Chondrocyte (in vitro differentiated cells): Measurements from ENCODE around the gene PPDPF. TPM values are rescaled to one million over a fixed set of nuclear protein-coding genes. Genes with fewer than 3 reads are reported as not detected.
A peak's percentile ranks its signal among the peaks of the same experiment; 100 is the strongest.

Source experiments
- DNase-seq: peaks from one replicate; pipeline ENCODE4 v3.0.0; 2021; ENCODE audit warnings: mixed read lengths, low spot score
- H3K27ac Mint-ChIP-seq: one replicate; pipeline ENCODE4 v1.8.0; 2021; ENCODE audit warnings: mild to moderate bottlenecking, moderate library complexity, mixed read lengths; ENCODE audit not compliant: unreplicated experiment
- H3K27me3 Mint-ChIP-seq: 2 replicates; pipeline ENCODE4 v1.8.0; 2021; ENCODE audit warnings: low read depth, mixed read lengths
- H3K36me3 Mint-ChIP-seq: 2 replicates; pipeline ENCODE4 v1.8.0; 2021; ENCODE audit warnings: low read depth, mixed read lengths
- H3K4me1 Mint-ChIP-seq: 2 replicates; pipeline ENCODE4 v1.8.0; 2021; ENCODE audit warnings: low read depth, mild to moderate bottlenecking, mixed read lengths
- H3K4me3 Mint-ChIP-seq: one replicate; pipeline ENCODE4 v1.8.0; 2021; ENCODE audit warnings: mild to moderate bottlenecking, moderate library complexity, mixed read lengths; ENCODE audit not compliant: unreplicated experiment
- H3K9me3 Mint-ChIP-seq: 2 replicates; pipeline ENCODE4 v1.8.0; 2021; ENCODE audit warnings: low read depth, mixed read lengths
- total RNA-seq: library from RNA; stranded (reverse); gene quantifications from 3 replicates; pipeline ENCODE4 v1.2.1, GENCODE V29; 2021
- TF ChIP-seq, protein P1 (sequence below): fragments of 200-600 bp; sonication (generic); IDR thresholded peaks from 2 replicates; pipeline ENCODE4 v1.5.0; 2021; ENCODE audit warnings: antibody characterized with exemption, mild to moderate bottlenecking, moderate library complexity

PPDPF gene
- total RNA-seq, 1 donor from 2014 or later: 261 TPM

DNA sequence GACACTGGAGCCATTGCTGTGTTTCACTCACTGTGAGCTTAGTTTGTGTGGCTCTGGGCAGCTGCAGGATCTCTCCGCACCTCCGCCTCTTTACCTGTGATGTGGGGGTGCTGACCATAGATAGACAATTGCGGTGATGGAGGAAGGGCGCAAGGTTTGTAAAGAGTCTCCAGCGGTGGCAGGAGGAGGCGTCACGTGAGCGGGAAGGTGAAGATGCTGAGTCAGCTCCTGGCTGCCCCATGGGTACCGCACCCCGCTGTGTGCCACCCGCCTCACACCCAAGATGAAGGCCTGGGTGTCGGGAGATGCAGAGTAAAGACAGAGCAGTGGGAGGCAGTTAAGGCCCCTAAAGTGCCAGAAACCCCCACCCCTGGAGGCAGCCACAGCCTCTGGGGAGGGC, 39.1 kb upstream of the PPDPF start:
- H3K4me1 Mint-ChIP-seq: peaks cover 6% of the 10 kb centered on the region
- H3K27ac Mint-ChIP-seq: no peak overlapping the region
- peaks cover 29% of the 10 kb centered on the region for H3K27me3 Mint-ChIP-seq
- DNase-seq: no peak
- H3K36me3 Mint-ChIP-seq: no peaks in the 10 kb centered on the region
- H3K4me3 Mint-ChIP-seq: no peak overlapping the region
- TF ChIP-seq, protein P1, sequence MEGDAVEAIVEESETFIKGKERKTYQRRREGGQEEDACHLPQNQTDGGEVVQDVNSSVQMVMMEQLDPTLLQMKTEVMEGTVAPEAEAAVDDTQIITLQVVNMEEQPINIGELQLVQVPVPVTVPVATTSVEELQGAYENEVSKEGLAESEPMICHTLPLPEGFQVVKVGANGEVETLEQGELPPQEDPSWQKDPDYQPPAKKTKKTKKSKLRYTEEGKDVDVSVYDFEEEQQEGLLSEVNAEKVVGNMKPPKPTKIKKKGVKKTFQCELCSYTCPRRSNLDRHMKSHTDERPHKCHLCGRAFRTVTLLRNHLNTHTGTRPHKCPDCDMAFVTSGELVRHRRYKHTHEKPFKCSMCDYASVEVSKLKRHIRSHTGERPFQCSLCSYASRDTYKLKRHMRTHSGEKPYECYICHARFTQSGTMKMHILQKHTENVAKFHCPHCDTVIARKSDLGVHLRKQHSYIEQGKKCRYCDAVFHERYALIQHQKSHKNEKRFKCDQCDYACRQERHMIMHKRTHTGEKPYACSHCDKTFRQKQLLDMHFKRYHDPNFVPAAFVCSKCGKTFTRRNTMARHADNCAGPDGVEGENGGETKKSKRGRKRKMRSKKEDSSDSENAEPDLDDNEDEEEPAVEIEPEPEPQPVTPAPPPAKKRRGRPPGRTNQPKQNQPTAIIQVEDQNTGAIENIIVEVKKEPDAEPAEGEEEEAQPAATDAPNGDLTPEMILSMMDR: no peak
- peaks cover 3% of the 10 kb centered on the region for H3K9me3 Mint-ChIP-seq

DNA sequence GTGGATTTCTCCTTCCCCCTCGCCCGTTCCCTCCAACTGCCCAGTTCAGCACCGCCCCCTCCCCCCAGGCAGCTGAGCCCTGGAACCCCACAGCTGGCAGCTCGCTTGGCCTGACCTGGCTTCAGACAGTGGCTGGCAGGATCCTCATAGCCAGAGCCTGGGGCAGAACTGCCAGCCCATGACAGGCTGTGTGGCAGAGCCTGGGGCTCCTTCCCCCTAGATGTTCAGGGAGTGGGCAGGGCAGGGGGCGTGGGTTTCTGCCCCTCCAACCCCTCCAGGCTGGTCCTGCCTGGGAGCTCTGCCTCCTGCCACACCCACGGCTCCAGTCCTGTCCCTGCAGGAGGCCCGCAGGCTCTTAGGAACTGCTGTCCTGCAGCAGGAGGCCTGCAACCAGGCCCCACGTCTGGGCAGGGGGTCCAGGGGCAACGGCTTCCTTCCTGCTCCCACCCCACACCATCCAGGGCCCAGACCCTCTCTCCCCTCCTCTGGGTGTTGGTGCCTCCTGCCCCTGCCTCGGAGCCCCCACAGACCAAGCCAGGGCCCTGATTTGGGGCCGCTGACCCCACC, 38.5 kb upstream of the PPDPF start:
- Mint-ChIP-seq H3K4me3 (no peak overlapping the region), H3K9me3 (peaks cover 3% of the 10 kb centered on the region), H3K27ac (no peak overlapping the region), H3K27me3 (peaks cover 26% of the 10 kb centered on the region), H3K4me1 (peaks cover 6% of the 10 kb centered on the region), H3K36me3 (no peaks in the 10 kb centered on the region)
- TF ChIP-seq, protein P1: no peak
- no peak for DNase-seq

DNA sequence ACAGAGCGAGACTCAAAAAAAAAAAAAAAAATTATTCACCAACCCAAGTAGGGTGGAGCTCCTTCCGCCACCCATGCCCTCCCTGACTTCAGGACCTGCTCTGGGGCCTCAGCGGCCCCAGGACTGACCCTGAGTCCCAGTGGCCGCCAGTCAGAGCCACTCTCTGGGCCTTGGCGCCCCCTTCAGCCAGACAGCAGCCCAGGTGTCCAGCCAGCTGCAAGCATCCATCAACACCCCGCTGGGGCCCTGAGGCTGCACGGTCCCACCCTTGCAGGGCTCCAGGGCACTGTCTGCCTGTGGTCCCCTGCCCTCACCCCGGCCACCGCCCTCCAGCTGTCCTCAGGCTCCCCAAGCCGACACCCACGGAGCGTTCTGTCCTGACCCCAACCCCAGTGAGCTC, 36.7 kb upstream of the PPDPF start:
- H3K4me3 Mint-ChIP-seq: no peak overlapping the region
- peaks cover 3% of the 10 kb centered on the region for H3K9me3 Mint-ChIP-seq
- H3K27me3 Mint-ChIP-seq: peaks cover 20% of the 10 kb centered on the region
- peaks cover 6% of the 10 kb centered on the region for H3K4me1 Mint-ChIP-seq
- H3K27ac Mint-ChIP-seq: no peak overlapping the region
- TF ChIP-seq, protein P1: peak; percentile 39
- DNase-seq: no peak
- no peaks in the 10 kb centered on the region for H3K36me3 Mint-ChIP-seq

DNA sequence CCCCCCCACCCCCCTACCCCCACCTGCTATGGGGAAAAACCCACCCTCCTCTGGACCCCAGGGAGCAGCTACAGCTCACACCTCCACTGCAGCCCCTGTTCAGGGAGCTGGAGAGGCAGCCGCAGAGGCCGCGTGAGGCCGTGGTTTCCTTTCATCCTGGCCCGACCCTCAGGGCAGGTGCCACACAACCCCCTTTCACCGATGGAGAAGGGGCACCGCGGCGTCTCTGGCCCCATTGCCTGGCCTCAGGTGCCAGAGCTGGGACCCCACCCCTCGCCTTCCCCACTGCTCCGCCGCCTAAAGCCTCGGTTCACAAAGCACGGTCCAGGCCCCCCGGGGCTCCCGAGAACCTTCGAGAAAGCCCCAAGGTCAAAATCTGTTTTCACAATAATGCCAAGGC, 36.3 kb upstream of the PPDPF start:
- Mint-ChIP-seq H3K27ac (no peak overlapping the region), H3K9me3 (peaks cover 3% of the 10 kb centered on the region), H3K27me3 (peaks cover 21% of the 10 kb centered on the region), H3K36me3 (no peaks in the 10 kb centered on the region), H3K4me1 (peaks cover 6% of the 10 kb centered on the region), H3K4me3 (no peak overlapping the region)
- DNase-seq: no peak
- TF ChIP-seq, protein P1: no peak

DNA sequence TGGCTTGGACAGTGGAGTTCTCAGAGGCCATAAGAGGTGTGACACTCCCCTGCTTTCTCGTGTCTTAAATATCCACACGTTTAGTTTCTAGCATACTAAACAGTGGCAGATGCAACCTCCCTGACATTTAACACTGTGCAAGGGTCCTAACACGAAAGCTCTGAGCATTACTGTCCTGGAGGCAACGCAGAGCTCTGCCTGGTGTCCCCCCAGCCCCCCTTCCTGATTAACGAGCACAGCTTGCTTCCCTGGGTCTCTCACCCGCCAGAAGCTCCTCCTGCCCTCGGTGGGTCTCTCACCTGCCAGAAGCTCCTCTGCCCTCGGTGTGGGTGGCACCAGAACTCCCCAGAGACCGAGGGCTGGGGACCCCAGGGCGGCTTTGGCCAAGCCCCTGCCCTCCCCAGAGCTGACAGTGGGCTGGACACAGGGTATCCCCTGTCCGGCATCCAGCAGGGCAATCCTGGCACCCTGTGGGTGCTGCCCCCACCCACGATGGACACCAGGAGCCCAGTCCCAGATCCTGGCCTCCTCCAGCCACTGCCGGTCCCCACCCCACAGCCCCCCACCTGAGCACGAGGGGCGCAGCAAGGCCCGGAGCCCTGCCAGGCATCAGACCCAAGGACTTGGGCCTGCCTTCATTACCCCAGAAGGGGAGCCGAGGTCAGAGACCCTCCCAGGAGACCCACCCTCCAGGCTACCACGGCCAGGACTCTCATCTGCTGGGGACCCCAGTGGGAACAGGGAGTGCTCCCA, 35.7 kb upstream of the PPDPF start:
- TF ChIP-seq, protein P1: no peak
- Mint-ChIP-seq H3K4me1 (peaks cover 6% of the 10 kb centered on the region), H3K9me3 (peaks cover 3% of the 10 kb centered on the region), H3K27ac (no peak overlapping the region), H3K4me3 (no peak overlapping the region), H3K36me3 (no peaks in the 10 kb centered on the region), H3K27me3 (peaks cover 20% of the 10 kb centered on the region)
- no peak for DNase-seq
